GM18861 (cell line): Measurements from ENCODE around the gene ARPC1B.
A peak's percentile ranks its signal among the peaks of the same experiment; 100 is the strongest.
"Not testable (repeated sequence)": the region's sequence is repeated elsewhere in the genome, so short reads cannot be mapped to it uniquely, and the experiment has no call there.

Experiments used
- ATAC-seq: cut with Tn5 transposase; IDR thresholded peaks from one replicate; pipeline ENCODE4 v1.9.1; 2021; ENCODE audit not compliant: unreplicated experiment

Gene ARPC1B

DNA sequence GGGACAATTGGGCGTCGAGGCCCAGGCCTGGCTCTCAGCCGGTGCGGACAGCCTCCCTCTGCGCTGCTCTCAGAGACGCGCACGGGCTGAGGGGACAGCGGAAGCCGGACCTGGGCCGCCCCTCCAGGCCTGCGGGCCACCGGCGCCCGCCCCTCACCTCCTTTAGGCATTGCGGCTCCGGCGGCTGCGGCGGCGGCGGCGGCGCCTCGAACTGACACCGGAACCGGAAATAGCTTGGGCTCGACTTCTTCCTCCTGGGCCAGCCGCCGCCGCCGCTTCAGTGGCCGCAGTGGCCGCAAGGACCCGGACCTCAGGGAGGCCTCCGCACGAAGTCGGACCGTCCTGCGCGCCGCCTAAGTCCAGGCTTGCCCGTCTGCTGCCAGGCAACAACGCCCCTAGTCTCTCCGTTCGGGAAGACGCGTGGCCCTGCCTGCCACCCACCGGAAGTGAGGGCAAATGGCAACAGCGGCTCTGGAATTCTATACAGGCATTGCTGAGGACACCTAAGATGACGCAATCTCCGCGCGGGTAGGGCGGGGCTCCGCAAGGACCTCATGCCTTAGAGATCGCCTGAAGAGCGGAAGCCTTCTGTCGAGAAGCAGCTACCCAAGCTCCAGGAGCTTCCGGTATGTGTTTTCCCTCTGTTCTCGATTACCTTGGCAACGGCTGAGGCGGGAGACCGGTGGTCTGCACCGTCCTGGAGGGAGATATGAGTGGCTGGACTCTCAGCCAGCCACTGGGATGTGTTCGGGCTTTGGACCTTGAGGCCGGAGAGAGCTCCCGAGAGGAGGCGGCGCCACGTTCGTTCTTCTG lies 34.1 kb downstream of the ARPC1B start, which contains the start of the genes BUD31 and PDAP1:
Gene BUD31, plus strand, starts transcription at position 591 of the 813 bp plus-strand sequence. CDS start 2,124 bp downstream, outside the sequence.
Gene PDAP1, minus strand, starts transcription at position 219 of the 813 bp plus-strand sequence. Its CDS starts 49 bp downstream, at position 170.
- peak; percentile 75 for ATAC-seq

DNA sequence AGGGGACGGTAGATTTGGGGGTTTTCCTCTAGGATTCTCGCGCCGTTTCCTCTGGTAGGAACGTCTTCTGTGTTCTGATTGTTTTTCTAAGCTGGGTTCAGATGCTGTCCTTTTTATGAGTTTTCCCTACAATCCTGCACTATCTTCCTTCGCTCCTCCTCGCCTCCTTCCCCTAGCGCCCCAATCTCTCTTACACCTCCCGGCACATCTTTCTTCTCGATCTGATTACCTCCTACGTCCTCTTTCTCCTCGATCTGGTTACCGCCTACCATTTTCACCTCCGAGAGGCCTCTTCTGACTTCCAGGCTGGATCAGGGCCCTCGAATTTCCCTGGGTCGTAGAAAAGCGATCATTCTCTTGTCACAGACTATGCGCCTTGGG lies 34.7 kb downstream of the ARPC1B start:
- ATAC-seq: peak; percentile 1

DNA sequence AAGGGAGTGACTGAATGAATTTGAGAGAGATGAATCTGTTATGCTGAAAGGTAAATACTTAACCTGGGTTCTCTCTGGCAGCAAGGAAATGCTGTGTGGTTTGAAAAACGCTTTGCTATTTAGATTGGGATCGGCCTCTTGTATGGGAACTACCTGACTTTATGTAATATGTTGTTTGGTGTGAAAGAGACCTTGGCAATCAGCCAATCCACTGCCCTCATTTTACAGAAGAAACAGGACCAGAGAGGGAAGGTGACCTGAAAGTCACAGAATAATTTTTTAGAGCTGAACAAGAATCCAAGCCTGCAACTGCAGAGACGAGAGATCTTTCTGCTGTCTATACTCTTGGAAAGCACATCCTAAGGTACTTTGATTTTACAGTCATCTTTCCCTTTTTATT lies 35.3 kb downstream of the ARPC1B start:
- no peak for ATAC-seq

DNA sequence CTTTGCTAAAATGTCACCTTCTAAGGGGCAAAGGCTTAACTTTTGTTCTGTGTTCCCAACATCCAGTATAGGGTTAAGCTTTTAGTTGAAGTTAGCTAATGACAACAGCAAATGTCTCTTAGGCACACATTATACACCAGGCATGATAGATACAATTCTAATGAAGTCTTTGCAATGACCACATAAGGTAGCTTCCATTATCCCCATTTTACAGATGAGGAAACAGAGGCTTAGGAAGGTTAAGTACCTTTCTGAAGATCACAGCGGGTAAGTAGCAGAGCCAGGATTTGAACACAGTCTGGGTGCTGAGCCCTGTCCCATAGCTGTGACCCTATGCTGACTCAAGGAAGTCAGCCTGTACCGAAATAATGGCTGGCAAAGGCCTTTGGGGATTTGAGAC lies 36.1 kb downstream of the ARPC1B start:
- ATAC-seq: no peak

DNA sequence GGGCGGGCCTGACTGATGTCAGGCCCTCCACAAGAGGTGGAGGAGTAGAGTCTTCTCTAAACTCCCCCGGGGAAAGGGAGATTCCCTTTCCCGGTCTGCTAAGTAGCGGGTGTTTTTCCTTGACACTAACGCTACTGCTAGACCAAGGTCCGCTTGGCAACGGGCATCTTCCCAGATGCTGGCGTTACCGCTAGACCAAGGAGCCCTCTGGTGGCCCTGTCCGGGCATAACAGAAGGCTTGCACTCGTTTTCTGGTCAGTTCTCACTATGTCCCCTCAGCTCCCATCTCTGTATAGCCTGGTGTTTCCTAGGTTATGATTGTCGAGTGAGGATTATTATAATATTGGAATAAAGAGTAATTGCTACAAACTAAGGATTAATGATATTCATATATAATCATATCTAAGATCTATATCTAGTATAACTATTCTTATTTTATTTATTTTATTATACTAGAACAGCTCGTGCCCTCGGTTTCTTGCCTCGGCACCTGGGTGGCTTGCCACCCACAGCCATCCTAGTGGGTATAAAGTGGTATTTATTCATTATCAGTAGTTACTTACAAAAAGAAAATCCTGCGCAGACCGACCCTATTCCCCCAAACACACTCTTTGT lies 41.1 kb downstream of the ARPC1B start:
- not testable (repeated sequence) for ATAC-seq

DNA sequence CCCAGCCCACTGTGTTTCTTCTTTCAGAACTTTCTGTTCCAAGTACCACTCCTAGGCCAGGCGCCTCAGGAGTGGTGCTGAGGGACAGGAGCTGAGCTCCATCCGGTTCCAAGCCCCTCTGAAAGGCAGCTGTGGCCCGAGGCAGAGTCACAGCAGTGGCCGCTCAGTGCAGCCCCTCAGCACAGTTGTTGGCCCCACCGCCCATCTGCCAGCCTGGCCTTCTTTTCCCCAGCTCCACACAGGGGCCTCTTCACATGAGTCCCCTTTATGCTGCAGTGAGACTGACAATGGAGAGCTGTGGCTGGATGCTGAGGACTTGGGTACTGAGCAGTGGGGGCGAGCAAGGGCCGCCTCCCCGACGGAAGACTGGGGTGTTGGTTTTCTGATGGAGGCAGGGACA lies 43.7 kb downstream of the ARPC1B start:
- no peak for ATAC-seq

DNA sequence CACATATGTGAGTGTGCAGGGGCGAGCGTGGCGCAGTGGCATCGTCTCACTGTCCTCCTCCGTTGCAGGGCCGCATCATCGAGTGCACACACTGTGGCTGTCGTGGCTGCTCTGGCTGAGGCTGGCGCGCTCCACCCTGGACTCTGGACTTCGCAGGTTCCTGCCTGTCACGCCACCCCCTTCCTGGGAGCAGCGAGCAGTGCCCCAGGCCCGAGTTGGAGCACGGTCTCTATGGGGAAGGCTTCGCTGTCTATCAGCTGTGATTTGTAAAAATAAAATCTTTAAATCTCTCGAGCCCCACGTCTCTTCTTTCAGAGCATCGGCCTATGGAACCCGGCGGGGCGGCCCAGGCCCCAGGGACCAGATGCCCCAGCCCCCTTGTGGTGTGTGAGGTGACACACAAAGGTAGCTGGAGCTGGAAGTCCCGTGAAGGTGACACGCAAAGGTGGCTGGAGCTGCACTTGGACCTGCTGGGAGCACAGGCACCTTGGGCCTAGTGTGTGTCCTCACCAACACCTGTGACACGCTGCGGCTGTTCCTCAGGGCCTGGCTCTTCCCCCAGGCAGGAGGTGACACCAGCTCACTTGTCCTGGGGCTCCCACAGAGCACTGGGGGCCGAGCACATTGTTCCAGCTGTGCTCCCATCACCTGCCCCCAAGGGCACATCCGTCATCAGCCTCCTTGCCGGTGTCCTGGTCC lies 44.9 kb downstream of the ARPC1B start:
- no peak for ATAC-seq

DNA sequence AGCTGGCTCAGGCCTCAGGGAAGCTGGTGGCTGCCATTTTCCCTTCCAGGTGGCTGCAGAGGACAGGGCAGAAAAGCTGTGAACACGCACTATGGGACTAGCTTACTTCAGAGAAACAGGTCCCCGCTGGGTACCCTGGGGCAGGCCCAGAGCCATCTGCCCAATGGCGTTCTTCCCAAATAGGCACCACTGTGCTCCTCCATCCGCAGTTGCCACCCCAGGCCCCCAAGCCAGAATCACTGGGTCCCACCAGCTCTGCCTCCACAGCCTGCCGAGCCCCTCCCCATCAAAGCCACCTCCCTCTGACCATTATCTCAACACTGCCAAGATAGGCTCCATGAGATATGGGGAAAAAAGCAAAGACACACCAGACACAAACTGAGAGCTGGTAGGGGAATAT lies 45.7 kb downstream of the ARPC1B start:
- ATAC-seq: no peak

DNA sequence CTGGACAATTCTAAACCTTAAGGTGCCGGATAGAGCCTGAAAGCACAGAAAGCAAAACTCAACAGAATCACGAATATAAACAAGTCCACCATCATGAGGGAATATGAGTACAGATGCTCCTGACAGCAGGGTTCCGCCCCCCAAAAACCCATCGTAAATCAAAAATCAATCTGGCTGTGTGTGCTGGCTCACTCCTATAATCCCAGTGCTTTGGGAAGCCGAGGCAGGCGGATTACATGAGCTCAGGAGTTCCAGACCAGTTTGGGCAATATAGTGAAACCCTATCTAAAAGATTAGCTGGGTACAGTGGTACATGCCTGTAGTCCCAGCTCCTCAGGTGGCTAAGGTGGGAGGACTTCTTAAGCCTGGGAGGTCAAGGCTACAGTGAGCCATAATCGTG lies 46.5 kb downstream of the ARPC1B start:
- ATAC-seq: no peak

DNA sequence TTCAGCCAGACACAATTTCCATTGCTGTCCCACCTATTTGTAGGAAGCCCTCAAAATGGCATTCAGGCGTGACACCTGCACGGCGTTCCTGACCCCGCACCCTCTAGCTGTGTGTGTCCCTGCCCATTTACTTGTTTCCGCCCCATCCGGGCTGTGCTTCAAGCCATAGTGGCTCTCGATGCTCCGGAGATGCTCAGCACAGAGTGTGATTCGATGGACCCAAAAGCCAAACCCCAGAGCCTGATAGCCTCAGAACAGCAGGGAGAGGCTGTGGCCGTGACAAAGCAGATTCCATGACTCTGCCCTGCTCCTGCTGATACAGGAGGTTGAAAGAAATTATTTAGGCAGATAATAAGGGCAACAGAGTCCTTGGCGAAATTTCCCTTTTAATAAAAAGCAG lies 47.7 kb downstream of the ARPC1B start:
- ATAC-seq: no peak

DNA sequence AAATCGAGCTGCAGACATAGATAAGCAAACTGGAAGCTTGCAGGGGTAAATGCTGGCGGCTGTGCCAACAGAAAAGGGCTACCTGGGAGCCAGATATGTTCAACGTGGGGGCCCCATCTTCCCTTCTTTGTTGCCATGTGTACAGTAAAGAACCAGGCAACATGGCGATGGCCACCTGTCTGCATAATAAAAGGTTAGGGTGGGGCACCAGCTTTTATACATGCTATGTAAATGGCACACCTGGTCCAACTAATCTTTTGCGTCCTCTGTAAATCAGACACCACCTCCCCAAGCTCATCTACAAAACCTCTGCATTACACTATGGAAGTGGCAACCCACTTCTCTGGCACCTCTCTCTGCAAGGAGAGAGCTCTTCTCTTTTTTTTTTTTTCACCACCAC lies 48.1 kb downstream of the ARPC1B start:
- ATAC-seq: no peak

DNA sequence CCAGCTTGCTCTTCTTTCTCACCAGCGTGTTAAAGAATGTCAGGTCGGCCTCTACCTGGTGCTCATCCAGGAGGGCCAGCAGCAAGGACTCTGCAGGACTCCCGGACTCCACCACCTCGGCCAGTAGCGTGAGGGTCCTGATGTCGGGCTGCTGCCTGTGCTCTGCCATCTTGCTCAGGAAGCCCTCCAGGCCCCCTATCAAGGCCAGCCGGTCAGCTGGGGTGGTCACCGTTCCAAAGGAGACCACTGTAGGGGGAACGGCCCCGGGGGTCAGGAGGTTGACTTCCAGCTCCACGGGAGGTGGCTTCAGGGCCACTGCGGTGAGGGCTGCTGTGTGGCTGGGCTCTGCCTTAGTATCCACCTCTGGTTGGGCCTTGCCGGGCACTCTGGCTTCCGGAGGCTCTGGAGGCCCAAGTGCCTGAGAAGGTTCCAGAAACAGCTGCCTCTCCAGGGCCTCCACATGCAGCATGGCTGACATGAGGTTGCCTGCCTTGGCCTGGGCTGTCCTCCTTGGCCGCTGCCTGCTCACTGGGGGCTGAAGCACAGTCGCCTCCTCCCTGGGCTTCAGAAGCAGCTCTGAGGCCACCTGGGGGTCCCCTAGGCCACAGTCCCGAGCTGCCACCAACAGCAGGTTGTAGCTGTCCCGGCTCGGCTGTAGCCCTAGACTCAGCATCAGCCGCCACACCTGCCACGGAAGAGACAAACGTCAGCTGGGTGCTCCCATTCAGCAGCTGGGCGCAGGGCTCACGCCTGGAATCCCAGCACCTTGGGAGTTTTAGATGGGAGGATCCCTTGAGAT lies 50.6 kb downstream of the ARPC1B start:
- no peak for ATAC-seq

DNA sequence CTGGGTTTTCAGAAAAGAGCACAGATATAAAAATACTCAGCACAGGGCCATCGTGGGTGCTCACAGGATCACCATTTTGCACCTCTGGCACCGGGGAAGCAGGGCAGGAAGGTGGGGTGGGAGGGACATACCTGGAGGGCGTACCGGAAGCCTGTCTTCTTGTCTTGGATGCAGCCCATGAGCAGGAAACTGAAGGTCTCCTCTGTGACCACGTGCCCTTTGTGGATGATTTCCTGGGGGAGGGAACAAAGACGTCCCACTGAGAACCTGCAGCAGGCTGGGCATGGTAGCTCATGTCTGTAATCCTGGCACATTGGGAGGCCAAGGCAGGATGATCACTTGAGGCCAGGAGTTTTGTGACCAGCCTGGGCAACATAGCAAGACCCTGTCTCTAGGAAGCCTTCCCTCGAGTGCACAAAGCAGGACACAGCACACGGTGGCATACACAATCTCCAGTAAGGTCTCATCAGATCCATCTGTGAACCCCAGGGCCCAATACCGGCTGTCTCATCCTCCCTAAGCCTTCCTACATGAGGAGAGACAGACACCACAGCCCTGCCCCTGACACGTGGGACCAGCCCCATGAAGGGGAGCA lies 54.5 kb downstream of the ARPC1B start:
- ATAC-seq: no peak

DNA sequence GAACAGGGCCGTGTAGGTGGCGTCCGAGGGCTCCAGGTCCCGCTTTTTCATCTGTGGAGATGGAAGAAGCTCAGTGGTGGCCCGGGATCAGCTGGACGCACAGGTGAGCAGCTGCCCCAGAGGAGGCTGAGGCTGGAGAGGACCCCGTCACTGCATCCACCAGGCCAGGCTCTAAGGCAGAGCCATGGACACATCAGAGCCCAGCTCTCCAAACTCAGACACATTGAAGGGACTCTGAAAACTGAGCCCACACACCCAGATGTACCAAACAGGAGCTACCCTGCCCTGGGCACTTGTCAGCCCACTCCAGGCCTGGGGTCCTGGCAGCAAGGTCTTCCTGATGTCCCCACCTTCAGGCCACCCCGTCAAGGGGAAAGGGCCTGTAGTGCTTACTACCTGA lies 55.2 kb downstream of the ARPC1B start:
- no peak for ATAC-seq

DNA sequence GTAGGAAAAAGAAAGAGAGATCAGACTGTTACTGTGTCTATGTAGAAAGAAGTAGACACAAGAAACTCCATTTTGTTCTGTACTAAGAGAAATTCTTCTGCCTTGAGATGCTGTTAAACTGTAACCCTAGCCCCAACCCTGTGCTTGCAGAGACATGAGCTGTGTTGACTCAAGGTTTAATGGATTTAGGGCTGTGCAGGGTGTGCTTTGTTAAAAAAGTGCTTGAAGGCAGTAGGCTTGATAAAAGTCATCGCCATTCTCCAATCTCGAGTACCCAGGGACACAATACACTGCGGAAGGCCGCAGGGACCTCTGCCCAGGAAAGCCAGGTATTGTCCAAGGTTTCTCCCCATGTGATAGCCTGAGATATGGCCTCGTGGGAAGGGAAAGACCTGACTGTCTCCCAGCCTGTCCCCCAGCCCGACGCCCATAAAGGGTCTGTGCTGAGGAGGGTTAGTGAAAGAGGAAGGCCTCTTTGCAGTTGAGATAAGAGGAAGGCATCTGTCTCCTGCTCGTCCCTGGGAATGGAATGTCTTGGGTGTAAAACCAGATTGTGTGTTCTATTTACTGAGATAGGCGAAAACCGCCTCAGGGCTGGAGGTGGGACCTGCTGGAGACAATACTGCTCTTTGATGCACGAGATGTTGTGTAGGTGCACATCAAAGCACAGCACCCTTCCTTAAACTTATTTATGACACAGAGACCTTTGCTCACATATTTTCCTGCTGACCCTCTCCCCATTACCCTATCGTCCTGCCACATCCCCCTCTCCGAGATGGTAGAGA lies 57.4 kb downstream of the ARPC1B start:
- ATAC-seq: not testable (repeated sequence)

DNA sequence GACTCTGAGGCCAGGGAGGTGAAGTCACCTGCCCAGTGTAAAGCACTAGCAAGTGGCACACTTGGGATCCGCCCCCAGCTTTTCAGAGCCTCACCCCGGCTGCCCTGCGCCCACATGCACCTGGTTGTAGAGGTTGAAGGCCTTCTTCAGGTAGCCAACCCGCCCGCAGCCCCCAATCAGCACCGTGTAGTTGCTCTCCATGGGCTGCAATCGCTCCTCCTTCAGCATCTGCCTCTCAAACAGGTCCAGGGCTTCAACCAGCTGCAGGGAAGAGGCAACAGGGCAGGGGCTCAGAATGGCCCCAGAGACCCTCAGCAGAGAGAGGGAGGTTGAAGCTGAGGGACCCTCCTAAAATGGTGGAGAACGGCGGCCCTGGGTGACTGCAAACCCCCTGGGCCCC lies 58.6 kb downstream of the ARPC1B start:
- no peak for ATAC-seq

DNA sequence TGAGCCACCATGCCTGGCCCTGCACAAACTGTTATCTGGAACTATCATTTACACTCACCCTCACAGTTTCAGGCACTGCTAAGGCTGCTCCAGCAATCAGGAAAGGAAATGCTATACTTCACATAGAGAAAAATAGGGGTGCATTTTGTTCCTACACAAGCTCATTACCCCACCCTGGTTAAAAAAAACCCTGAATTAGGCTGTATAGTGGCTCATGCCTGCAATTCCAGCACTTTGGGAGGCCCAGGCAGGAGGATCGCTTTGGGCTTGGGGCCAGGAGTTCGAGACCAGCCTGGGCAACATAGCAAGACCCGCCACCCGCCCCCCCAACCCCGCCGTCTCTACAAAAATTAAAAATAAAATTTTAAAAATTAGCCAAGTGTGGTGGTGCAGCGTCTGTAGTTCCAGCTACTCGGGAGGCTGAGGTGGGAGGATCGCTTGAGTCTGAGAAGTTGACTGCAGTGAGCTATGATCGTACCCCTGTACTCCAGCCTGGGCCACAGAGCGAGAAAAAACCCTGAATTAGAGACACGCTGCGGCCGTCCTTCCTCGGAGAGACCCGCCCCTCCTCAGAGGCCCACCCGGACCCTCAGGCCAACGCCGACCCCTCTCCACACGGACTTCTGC lies 63.5 kb downstream of the ARPC1B start:
- ATAC-seq: no peak

DNA sequence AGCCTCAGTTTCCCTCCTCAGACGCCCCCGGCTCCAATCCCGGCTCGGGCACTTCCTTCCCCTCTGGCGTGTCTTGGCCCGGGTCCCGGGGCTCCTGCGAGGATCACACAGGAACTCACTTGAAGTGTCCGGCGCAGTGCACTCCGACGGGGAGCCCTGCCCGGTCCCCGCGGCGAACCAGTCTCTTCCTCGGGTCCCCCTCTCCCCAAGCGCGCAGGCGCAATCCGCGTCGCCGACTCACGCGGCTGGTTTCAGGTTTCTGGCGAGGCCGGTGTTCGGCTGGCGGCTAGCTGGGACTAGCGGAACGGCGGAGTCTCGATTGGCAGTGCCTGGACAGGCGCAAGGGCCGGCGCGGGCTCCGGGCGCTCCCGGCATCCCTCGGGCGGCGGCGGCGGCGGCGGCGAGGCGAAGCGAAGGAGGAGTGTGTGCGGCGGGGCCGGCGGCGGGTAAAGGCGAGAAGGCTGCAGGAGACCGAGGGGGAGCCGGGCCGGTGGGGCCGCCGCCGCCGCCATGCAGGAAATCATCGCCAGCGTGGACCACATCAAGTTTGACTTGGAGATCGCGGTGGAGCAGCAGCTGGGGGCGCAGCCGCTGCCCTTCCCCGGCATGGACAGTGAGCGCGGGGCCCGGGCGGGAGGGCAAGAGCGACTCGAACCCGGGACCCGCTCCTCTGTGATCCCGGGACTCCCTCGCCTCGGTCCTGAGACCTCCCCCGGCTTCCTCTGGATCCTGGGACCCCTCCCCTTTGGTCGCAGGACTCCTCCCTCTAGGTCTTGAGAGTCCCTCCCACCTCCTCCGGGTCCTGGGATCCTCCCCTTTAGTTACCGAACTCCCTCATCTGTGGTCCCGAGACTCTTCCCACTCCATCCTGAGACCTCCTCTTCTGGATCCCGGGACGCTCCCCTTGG lies 64.3 kb downstream of the ARPC1B start, which contains the start of the genes CPSF4 and PTCD1:
Gene CPSF4, plus strand, starts transcription at position 371 of the 908 bp plus-strand sequence. Its CDS starts 140 bp downstream, at position 511.
Gene PTCD1, minus strand, starts transcription at position 226 of the 908 bp plus-strand sequence. CDS start 3,556 bp downstream, outside the sequence.
- ATAC-seq: peak; percentile 88
